ENCODE results near the gene CDC42EP1. TPM values are rescaled to one million over a fixed set of nuclear protein-coding genes. Genes with fewer than 3 reads are reported as not detected.
A peak's percentile ranks its signal among the peaks of the same experiment; 100 is the strongest.

Gene CDC42EP1
- total RNA-seq, 2 experiments from 2014 or later, result not detected

- ChIA-PET POLR2A (no interaction called here), CTCF (no interaction called here)
- H3K27ac Mint-ChIP-seq, result no peak overlapping the region
- DNase-seq (no peak), ATAC-seq (ENCODE audit: poor library complexity) (peak; percentile 18)
- H3K4me3 Mint-ChIP-seq, result peak overlapping the region; percentile 81
- H3K4me1 Mint-ChIP-seq (ENCODE audit: low read depth), result peaks cover 6% of the 10 kb centered on the region
- H3K27ac ChIP-seq (ENCODE audit: low read depth in 1 of 2, low read length in 2 of 2), result no peak overlapping the region
- no peaks in the 10 kb centered on the region for H3K9me3 Mint-ChIP-seq
- peaks cover 44% of the 10 kb centered on the region for H3K27me3 Mint-ChIP-seq
- H3K36me3 ChIP-seq (ENCODE audit: insufficient read depth, low read length), result no peaks in the 10 kb centered on the region
- no peaks in the 10 kb centered on the region for H3K36me3 Mint-ChIP-seq (ENCODE audit: low read depth)
- peaks cover 13% of the 10 kb centered on the region for H3K4me1 ChIP-seq (ENCODE audit: insufficient read depth, low read length)
- no peak overlapping the region for H3K4me3 ChIP-seq (ENCODE audit: low read length)
- peaks cover 36 to 46% of the 10 kb centered on the region in 2 experiments for H3K27me3 ChIP-seq (ENCODE audit: control insufficient read depth in 1 of 2, insufficient read depth in 2 of 2, low read length in 2 of 2)
- no peaks in the 10 kb centered on the region for H3K9me3 ChIP-seq (ENCODE audit: control insufficient read depth in 1 of 2, insufficient read depth in 1 of 2, low read length in 2 of 2)
- intact Hi-C loops (cut with DNase I, micrococcal nuclease), result no loop called here
- TF ChIP-seq CTCF (IDR thresholded peaks at IDR 0.05), result no peak
Observed at GRCh38 chr22:37518509-37519267, 41.6 kb upstream of the CDC42EP1 start.

- POLR2A ChIA-PET, result no interaction called here
Observed at GRCh38 chr22:37519268-37520195, 40.7 kb upstream of the CDC42EP1 start, which contains the start of gene CARD10. Gene CARD10, minus strand, starts transcription at chr22:37519415. Its CDS starts 215 bp downstream, at chr22:37519200.

More at GRCh38 chr22:37519268-37520195, 40.7 kb upstream of the CDC42EP1 start, which contains the start of gene CARD10:
- Histone ChIP-seq H3K27me3 (ENCODE audit: control insufficient read depth in 1 of 2, insufficient read depth in 2 of 2, low read length in 2 of 2) (peaks cover 40 to 49% of the 10 kb centered on the region in 2 experiments), H3K4me3 (ENCODE audit: low read length) (peak within 1 kb of the TSS; percentile 30), H3K36me3 (ENCODE audit: insufficient read depth, low read length) (no peaks in the 10 kb centered on the region), H3K4me1 (ENCODE audit: insufficient read depth, low read length) (peaks cover 13% of the 10 kb centered on the region), H3K9me3 (ENCODE audit: control insufficient read depth in 1 of 2, insufficient read depth in 1 of 2, low read length in 2 of 2) (no peaks in the 10 kb centered on the region), H3K27ac (ENCODE audit: low read depth in 1 of 2, low read length in 2 of 2) (no peak within 1 kb of the TSS)
- CTCF ChIA-PET, result no interaction called here
- TF ChIP-seq CTCF (IDR thresholded peaks at IDR 0.05), result no peak
- Mint-ChIP-seq H3K36me3 (ENCODE audit: low read depth) (no peaks in the 10 kb centered on the region), H3K4me3 (peak within 1 kb of the TSS; percentile 81), H3K27ac (no peak within 1 kb of the TSS), H3K27me3 (peaks cover 48% of the 10 kb centered on the region), H3K9me3 (no peaks in the 10 kb centered on the region), H3K4me1 (ENCODE audit: low read depth) (peaks cover 6% of the 10 kb centered on the region)
- intact Hi-C loops (cut with DNase I, micrococcal nuclease), result no loop called here
- ATAC-seq (ENCODE audit: poor library complexity), result peak; percentile 82
- peak in 5 of 14 experiments; percentile 6 to 51 (median 21) for DNase-seq
